Upper lobe of left lung (tissue), 4 donors: ENCODE measurements around the gene NHSL2.

ENCODE experiments used
- CTCF ChIP-seq, 6 experiments: fragments of 450-650 bp in 4 of 6; fragments of 200-600 bp in 2 of 6; sonication (generic) in 2 of 6; IDR thresholded peaks; one replicate each; pipeline ENCODE4 v1.5.1; 2016 to 2019; ENCODE audit warnings: antibody characterized with exemption in 6 of 6
- EP300 ChIP-seq, 4 donors: sonication (generic); formaldehyde crosslinking; IDR thresholded peaks; one replicate each; pipeline ENCODE4 v1.5.1; 2017; ENCODE audit warnings: antibody characterized with exemption in 4 of 4, control low read depth in 2 of 4
- POLR2A ChIP-seq, 4 donors: fragments of 450-650 bp; IDR thresholded peaks; one replicate each; pipeline ENCODE4 v1.5.1; 2016 to 2017; ENCODE audit warnings: antibody characterized with exemption in 4 of 4, mild to moderate bottlenecking in 2 of 4
- POLR2AphosphoS5 ChIP-seq, 2 donors: sonication (generic); formaldehyde crosslinking; IDR thresholded peaks; one replicate each; pipeline ENCODE4 v1.5.1; 2017; ENCODE audit warnings: antibody characterized with exemption in 2 of 2

- TF ChIP-seq POLR2AphosphoS5 (IDR thresholded peaks at IDR 0.05) (peak in 1 of 2 donors; percentile 14), CTCF (IDR thresholded peaks at IDR 0.05) (peak; percentile 78 to 90 (median 88)), POLR2A (IDR thresholded peaks at IDR 0.05) (peak in 1 of 4 donors; percentile 16), EP300 (IDR thresholded peaks at IDR 0.05) (peak in 2 of 4 donors; percentile 7 to 51)
These were observed 107.8 kb downstream of the NHSL2 start for GRCh38 chrX:72018277-72019112.
